HG02943 (cell line): ENCODE data around the gene NT5C1B.

ENCODE experiments used
- ATAC-seq: cut with Tn5 transposase; IDR thresholded peaks from one replicate; pipeline ENCODE4 v1.9.1; 2021; ENCODE audit warnings: mild to moderate bottlenecking, low read depth, moderate library complexity; ENCODE audit not compliant: unreplicated experiment

Gene NT5C1B

DNA sequence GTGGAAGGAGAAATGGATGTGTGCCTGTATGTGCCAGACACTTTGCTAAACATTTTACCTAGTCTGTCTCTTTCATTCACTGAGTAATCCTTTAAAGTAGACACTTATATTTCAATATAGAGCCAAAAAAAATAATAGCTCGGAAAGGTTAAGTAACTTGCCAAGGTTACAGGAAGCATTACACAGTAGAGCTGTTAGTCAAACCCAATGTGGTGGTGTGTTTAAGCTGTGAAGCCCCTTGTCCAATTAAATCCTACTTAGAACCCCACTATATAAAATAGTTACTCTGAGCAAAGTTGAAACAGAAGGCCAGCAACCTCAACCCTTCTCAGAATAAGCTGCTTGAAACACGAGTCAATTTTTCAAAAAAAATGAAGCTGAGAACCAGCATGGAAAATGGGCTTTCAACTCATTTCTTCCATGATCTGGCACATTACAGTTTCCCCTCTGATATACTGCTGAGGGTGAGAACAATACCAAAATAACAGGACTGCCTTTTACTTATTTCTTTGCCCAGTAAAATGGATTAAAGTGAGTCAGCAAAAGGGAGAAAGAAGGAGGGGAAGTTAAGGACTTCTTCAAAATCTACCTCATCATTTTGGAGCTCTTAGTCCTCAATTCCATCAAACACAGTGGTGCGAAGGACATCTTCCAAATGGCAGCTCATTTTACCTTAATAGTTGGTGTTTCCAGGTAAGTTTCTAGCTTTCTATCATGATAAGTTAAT lies 36.9 kb downstream of the NT5C1B start:
- no peak for ATAC-seq

DNA sequence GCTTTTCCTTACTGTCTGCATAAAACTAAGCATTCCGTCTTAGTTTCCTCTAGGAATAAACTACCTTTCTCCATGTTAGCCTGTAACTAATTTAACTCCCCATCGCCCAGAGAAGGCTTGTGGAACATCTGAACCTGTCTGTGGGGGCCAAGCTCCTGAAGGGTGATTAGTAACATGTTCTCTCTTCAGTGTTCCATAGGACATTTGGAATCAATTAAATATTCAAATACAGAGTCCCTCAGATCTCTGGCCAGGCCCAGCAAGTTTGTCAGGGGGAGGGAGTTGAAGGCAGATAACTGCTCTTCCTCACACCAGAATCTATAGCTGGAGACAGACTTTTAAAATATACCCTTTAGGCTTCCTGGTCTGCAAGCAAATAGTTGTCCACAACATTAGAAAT lies 37.7 kb downstream of the NT5C1B start:
- no peak for ATAC-seq

DNA sequence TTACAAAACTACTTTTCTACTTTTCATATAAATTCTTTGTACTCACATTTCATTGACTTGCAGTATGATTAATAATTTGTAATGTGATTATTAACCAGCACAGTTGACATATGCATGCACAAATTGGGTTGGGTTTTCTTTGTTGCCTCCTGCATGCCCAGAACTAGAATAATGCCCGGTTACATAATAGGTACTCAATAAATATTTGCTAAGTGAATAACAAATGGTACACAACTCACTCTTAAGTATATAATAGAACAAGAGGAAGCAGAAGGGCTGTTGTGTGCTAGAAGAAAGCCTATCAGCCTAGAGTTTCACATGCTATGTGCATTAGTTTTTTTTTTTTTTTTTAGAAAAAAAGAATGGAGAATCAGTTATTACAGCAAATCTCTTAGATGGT lies 38.2 kb downstream of the NT5C1B start:
- ATAC-seq: no peak

DNA sequence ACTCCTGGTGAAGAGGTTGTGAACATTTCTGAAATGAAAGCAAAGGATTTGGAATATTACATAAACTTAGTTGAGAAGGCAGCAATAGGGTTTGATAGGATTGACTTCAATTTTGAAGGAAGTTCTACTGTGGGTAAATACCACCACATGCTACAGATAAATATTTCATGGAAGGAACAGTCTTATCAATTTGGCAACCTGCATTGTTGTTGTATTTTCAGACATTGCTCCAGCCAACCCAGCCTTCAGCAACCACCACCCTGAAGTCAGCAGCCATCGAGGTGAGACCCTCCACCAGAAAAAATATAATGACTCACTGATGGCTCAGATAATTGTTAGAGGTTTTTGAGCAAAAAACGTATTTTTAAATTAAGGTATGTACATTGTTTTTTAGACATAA lies 38.9 kb downstream of the NT5C1B start:
- ATAC-seq: no peak

DNA sequence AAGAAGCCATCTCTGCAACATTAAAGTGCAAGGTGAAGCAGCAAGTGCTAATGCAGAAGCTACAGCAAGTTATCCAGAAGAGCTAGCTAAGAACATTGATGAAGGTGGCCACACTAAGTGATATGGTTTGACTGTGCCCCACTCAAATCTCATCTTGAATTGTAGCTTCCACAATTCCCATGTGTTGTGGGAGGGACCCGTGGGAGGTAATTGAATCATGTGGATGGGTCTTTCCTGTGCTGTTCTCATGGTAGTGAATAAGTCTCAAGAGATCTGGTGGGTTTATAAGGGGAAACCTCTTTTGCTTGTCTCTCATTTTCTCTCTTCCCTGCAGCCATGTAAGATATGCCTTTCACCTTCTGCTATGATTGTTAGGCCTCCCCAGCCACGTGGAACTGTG lies 40.3 kb downstream of the NT5C1B start:
- ATAC-seq: no peak

DNA sequence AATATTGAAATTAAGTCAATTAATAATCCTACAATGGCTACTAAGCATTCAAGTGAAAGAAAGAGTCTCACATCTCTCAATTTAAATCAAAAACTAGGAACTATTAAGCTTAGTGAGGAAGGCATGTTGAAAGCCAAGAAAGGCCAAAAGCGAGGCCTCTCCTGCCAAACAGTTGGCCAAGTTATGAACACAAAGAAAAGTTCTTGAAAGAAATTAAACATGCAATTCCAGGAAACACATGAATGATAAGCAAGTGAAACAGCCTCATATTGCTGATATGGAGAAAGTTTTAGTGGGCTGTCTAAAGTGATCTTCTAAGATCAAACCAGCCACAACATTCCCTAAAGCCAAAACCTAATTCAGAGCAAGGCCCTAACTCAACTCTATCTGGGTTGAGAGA lies 40.7 kb downstream of the NT5C1B start:
- ATAC-seq: no peak

DNA sequence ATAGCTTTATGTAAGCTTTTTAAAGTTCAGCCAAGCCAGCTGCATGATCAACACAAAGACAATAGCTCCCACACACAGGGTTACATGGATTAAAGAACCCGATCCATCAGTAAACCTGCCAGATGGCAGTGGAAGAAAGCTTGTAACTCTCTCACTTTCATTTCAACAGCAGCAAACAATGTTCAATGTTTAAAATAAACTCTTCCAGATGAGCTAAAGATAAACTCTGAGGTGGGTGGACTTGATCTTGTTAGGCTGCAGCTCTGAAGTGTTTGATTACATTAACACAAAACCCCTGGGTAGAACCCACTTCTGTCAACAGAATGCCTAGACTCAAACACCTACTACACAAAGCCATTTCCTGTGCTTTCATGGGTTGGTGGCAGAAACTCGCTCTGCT lies 42.8 kb downstream of the NT5C1B start:
- no peak for ATAC-seq

DNA sequence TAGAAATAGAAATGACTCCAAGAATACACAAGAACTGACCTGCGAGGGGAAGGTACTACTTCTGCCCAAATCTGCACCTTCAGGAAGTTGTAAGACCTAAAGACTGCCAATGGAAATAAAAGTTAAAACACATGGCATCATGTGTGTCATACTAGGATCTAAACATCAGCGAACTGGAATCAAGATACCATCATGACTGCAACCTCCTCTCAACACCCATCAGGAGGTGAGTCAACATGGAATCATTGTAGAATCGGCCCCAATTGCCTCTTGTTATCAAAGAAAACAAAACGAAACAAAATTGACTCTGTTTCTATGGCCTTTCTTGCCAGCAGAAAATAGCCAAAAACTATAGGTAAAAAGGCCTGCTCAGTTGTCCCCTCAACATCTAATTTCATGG lies 44.0 kb downstream of the NT5C1B start:
- ATAC-seq: no peak

DNA sequence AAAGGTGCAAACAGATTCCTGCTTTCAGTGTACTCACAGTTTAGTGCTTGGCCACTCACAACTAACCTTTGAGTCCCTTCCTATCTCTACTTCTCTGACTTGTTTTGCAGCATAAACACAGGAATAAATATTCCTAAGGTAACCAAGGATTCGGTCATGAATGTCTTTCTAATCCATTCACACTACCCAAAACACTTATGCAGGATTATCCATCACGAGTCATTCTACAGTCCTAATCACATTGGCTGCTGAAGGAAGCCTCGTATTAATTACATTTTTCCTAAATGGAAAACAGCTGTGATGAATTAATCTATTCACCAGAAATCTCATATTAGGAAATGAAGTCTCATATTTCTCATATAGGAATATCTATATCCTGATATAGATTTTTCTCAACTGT lies 45.2 kb downstream of the NT5C1B start:
- no peak for ATAC-seq

DNA sequence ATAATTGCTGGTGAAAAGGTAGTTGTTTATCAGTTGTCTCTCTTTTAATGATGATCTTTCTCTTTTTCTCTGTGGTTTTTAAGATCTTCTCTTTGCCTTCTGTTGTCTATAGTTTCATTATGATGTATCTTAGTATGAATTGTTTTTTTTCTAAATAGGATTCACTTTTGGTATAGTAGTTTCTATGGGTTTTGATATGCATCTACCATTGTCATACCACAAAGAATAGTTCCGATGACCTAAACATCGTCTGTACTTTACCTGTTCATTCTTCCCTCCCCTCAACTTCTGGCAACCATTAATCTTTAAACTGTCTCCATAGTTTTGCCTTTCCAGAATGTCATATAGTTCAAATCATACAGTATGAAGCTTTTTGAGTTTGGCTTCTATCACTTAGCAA lies 48.5 kb downstream of the NT5C1B start:
- ATAC-seq: no peak

DNA sequence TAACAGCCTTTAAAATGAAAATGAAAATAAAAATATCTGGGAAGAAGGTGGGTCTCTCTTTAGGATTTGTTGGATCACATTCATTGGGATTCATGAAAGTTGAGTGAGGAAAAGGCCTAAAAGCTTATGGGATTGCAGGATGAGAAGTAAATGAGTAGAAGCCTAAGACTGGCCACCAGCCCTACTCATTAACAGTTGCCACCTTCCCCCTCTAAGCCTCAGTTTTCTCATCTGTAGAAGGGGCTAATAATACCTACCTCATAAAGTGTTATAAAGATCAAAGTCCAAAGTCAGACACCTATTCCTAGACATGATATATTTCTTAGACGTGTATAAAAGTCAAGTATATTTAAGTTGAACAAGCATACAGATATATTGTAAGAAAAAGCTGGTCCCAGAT lies 52.7 kb downstream of the NT5C1B start:
- ATAC-seq: no peak

DNA sequence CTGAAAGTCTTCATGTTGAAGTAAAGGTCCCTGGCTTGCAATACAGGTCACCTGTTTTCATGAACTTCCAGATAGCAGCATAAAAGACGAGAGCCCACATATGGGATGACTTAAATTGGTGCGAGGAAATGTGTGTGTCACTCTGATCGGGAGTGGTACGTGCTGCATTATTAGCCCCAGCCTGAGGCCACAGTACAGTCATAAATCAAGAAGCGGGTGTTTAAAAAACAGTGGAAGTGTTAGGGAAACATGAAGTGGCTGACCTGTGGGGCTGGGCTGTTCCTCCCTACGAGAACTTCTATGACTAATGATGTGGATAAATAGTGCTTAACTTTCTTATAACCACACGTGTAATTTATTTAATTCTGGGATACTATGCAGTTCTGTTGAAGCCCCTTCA lies 53.3 kb downstream of the NT5C1B start:
- no peak for ATAC-seq

DNA sequence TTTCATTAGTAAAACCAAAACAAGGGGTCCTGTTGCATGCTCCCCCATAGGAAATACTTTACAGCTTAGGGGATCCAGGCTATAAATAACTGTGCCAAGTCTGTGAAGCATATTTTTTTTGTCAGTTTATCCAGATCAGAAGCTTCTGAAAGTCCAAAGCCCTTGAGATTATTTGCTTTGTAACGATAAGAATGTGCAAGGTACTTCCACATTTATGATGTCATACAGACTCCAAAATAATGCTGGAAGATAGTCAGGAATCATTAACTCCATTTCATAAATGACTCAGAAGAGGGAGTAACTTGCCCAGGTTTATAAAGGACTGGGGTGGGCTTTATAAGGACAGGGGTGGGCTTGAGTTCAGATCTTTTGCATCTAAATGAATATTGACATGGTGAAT lies 58.2 kb downstream of the NT5C1B start:
- ATAC-seq: no peak

DNA sequence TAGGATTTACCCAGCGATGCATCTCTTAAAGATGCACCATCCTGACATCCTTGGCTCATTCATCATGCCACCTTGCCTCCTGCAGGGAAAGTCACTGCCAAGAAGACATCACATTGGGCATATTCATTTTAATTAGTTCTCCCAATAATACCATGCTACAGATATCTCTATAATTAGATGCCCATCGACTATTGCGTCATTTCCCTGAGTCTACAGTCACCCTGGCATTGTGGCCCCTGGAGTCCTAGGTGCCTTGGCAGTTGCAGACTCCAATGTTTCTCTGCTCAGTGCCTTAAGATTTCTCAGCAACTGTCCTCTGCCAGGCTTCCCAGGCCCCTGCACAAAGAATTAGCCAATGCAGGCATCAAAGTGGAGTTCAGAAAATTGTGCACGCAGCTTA lies 61.5 kb downstream of the NT5C1B start:
- ATAC-seq: no peak

DNA sequence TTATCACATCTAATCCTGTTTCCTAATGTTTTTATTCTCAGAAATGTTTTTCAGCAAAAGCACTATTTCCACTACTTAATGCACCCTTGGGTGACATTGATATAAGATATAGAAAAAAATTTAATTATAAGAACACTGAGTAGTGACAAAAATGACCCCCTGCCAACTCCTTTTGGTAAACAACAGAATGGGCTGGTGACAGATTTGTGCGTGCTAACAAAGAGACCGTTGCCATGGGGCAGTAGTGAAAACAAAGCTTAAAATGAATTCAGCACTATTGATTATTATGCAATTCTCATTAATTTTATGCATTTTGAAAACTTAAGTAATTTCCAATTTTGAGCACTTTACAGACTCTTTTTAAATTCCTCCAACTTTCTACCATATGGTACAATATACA lies 62.0 kb downstream of the NT5C1B start:
- ATAC-seq: no peak

DNA sequence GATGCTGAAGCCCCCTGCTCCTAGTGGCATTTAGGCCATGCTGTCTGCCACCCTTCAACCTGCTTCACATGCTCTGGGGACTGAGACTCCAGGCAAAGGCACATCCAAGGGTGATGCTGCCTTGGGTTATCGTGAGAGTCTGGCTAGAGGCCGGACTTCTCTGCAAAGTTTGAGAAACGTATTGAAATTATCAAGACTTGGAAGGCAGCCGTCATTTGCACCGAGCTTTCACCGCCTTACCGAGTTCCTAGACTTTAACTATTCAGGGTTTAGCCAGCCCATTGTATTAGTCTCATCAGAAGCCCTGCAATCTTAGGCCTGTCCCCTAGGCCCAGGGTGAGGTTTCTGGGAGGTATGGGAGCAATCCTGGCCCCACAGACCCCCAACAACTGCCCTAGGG lies 62.9 kb downstream of the NT5C1B start:
- no peak for ATAC-seq

DNA sequence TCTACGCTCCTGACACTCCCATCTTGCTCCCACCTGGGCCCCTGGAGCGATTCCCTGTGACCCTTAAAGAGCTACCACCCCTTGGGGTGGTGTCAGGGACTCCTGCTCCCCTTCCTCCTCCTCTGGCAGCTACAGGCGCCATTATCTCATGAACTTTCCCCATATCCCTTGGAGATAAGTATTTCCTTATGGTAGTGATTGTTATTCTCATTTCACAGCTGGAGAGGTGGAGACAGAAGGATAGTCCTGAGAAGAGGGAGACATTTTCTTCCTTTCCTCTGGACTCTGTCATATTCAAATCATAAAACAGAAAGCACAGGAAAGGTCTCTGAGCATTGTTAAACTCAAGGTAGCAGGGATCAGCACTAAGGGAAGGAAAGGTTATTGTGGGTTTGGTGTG lies 63.5 kb downstream of the NT5C1B start:
- no peak for ATAC-seq

DNA sequence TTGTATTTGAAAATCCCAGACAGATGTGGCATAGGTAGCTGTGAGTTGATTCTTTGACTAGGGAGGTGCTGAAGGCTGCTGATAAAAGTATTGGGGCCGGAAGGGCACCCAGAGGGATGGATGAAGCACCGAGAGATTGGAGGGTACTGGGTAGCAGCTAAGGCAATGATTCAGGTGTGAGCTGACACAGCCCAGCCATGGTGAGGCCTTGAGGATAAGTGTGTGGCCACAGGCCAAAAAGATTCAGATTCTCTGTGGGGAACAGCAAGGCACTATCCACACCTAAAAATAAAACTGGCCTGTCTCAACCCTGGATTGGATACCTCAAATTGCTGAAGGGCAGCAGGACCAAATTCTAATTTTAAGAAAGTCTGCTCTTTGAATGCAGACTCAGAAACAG lies 64.1 kb downstream of the NT5C1B start:
- ATAC-seq: no peak

DNA sequence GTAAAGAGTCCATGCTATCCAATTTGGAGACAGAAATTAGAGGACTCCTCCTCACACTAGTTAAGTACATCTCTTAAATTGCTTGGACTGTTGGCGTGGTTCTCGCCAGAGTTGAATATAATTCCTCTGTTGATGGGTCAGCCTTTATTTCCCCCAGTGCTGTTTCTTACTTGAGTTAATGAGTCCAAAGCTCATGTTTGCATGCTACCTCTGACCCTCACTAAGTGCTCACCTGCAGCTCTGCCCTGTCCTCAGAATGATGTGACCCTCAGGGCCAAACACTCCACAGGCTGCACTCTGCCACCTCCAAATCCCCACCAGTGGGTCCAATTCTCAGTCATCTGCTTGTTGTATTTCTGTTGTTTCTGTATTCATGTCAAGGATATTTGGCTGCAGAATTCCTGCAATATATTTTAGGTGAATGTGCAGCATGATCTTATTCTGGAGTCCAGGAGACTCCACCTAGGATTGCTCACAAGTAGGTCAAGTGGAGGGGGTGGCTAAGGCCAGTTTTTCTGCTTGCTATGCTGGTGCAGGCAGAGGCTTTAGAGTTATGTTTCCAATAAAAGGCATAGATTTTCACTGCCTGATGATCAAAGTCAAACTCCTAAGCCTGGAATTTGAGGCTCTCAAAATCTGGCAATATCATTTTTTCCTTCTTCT lies 66.8 kb downstream of the NT5C1B start:
- no peak for ATAC-seq

DNA sequence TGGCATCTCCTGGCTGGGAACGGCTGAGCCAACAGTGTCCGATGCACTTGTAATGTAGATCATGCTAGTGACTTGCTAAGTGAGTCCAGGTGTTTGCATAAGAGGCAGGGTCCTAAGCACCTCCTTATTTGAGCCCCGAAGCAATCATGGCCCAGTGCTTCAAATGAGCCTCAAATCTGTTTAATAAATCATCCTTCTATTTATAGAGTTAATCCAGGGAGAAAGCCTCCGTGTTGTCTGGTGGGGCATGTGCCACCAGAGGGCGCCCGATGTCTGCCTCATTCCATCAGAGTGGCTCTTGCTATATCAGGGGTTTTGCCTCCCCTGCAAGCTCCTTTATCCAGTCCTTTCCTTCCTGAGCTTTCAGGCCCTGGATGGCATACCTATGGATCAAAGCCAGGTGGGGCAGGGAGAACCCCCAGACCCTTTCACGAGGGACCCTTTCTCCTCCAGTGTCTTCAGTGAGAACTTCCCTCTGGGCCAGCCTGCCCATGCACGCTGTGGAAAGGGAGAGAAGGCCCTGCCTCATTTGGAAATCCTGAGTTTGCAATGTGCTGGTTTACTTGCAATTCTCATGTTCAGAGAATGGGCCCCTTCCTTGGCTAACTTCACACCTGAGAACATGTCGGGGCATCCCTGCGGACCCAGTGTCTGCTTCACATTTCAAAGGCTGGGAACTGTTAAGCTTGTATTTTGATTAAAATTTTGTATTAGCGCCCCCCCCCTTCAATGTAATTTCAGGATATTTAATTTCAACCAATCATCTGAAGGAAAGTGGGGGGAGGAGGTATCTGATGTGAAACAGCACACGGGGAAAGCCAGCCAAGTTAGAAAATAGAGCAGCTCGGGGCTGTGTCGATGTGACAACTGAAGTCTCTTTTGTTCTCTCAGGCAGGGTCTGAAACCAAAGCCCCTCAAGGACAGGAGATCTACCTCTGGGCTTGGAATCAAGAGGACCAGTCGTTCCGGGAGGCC lies 68.6 kb downstream of the NT5C1B start:
- peak; percentile 81 for ATAC-seq

DNA sequence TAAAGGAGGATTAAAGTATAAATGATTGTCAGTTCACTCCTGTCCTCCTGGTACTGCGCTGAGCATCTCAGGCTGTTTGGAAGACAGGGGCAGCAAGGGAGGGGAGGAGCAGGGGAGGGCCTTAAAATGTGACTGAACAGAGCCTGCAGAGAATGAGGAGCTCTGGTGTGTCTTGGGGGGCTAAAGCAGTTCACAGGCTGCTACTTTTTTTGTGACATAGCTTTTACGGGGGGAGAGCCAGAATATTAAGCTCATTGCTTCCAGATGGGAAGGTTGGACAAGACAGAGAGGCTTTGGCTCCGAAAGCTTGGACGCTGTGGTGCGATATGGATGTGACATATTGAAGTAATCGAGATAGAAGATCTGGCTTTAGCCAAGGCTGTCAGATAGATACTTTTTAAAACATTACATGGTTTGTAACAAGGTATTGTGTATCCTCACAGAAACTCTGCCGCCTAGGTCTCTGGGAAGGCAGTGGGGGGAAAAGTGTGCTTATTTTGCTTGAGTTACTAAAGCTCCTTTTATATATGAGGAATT lies 69.4 kb downstream of the NT5C1B start:
- ATAC-seq: no peak
